RWPE2 (cell line): ENCODE data around the gene ZNF664.

Experiments
- ATAC-seq: fragments of 200-7000 bp; cut with Tn5 transposase; 3 replicates; pipeline ENCODE4 v1.9.1; 2021; ENCODE audit warnings: low read depth
- DNase-seq: peaks from one replicate; pipeline ENCODE4 v3.0.0-alpha.2; 2020; ENCODE audit warnings: low spot score
- H3K27ac ChIP-seq: fragments of 450-650 bp; 2 replicates; pipeline ENCODE4 v1.5.1; 2017; ENCODE audit warnings: mild to moderate bottlenecking; ENCODE audit not compliant: poor library complexity, severe bottlenecking
- H3K27me3 ChIP-seq: fragments of 250-450 bp; sonication (Bioruptor Pico); 2 replicates; pipeline ENCODE4 v1.5.1; 2021; ENCODE audit warnings: mild to moderate bottlenecking, moderate library complexity; ENCODE audit not compliant: insufficient read depth, poor library complexity, severe bottlenecking
- H3K36me3 ChIP-seq: fragments of 250-450 bp; sonication (Bioruptor Pico); 2 replicates; pipeline ENCODE4 v1.5.1; 2020; ENCODE audit warnings: low read depth, mild to moderate bottlenecking, moderate library complexity
- H3K4me1 ChIP-seq: fragments of 250-450 bp; sonication (Bioruptor Pico); 2 replicates; pipeline ENCODE4 v1.5.1; 2021; ENCODE audit warnings: mild to moderate bottlenecking, moderate library complexity; ENCODE audit not compliant: insufficient read depth, poor library complexity, severe bottlenecking
- H3K4me3 ChIP-seq: fragments of 250-450 bp; sonication (Bioruptor Pico); 2 replicates; pipeline ENCODE4 v1.5.1; 2021; ENCODE audit warnings: mild to moderate bottlenecking, moderate library complexity; ENCODE audit not compliant: severe bottlenecking
- H3K9me3 ChIP-seq: fragments of 250-450 bp; sonication (Bioruptor Pico); 2 replicates; pipeline ENCODE4 v1.5.1; 2021; ENCODE audit warnings: mild to moderate bottlenecking, moderate library complexity; ENCODE audit not compliant: severe bottlenecking
- TF ChIP-seq, protein P1 (sequence below): fragments of 450-650 bp; IDR thresholded peaks from one replicate; pipeline ENCODE4 v1.5.1; 2017; ENCODE audit warnings: mild to moderate bottlenecking, moderate library complexity; ENCODE audit not compliant: poor library complexity, severe bottlenecking

ZNF664 gene

GRCh38 chr12:124041907-124042306 lies 68.9 kb downstream of the ZNF664 start:
- Histone ChIP-seq H3K27ac (no peak overlapping the region), H3K9me3 (peaks cover 5% of the 10 kb centered on the region), H3K36me3 (no peaks in the 10 kb centered on the region), H3K4me1 (peaks cover 12% of the 10 kb centered on the region), H3K27me3 (no peaks in the 10 kb centered on the region), H3K4me3 (no peak overlapping the region)
- TF ChIP-seq, protein P1, sequence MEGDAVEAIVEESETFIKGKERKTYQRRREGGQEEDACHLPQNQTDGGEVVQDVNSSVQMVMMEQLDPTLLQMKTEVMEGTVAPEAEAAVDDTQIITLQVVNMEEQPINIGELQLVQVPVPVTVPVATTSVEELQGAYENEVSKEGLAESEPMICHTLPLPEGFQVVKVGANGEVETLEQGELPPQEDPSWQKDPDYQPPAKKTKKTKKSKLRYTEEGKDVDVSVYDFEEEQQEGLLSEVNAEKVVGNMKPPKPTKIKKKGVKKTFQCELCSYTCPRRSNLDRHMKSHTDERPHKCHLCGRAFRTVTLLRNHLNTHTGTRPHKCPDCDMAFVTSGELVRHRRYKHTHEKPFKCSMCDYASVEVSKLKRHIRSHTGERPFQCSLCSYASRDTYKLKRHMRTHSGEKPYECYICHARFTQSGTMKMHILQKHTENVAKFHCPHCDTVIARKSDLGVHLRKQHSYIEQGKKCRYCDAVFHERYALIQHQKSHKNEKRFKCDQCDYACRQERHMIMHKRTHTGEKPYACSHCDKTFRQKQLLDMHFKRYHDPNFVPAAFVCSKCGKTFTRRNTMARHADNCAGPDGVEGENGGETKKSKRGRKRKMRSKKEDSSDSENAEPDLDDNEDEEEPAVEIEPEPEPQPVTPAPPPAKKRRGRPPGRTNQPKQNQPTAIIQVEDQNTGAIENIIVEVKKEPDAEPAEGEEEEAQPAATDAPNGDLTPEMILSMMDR: no peak
- ATAC-seq (no peak), DNase-seq (no peak)

DNA sequence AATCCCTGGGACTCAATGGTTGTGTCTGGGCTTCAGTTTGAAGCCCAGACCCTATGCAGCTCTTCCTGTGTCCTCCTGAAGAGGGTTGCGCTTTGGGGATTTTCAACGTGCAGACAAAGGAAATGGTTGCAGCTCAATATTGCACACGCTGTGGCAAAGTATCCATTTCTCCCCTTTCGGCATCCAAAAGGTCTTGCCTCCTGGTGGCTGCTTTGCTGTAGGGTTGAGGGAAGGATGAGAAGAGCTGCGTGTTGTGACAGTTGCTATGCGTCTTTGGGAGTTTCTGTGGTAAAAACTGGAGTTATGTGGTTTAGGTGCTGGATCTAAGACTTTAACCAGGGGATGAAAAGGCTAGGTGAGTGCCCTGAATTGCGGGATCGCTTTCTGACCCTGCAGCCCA lies 71.0 kb downstream of the ZNF664 start:
- Histone ChIP-seq H3K27ac (no peak overlapping the region), H3K4me3 (no peak overlapping the region), H3K4me1 (peaks cover 12% of the 10 kb centered on the region), H3K36me3 (no peaks in the 10 kb centered on the region), H3K9me3 (peaks cover 8% of the 10 kb centered on the region), H3K27me3 (no peaks in the 10 kb centered on the region)
- no peak for ATAC-seq
- TF ChIP-seq, protein P1: no peak
- no peak for DNase-seq

GRCh38 chr12:124044809-124045321 lies 71.8 kb downstream of the ZNF664 start:
- Histone ChIP-seq H3K4me1 (peaks cover 12% of the 10 kb centered on the region), H3K9me3 (peaks cover 8% of the 10 kb centered on the region), H3K27ac (no peak overlapping the region), H3K4me3 (no peak overlapping the region), H3K27me3 (no peaks in the 10 kb centered on the region), H3K36me3 (no peaks in the 10 kb centered on the region)
- ATAC-seq: peak; percentile 67
- DNase-seq: no peak
- TF ChIP-seq, protein P1: no peak

- Histone ChIP-seq H3K4me3 (no peak overlapping the region), H3K9me3 (peaks cover 8% of the 10 kb centered on the region)
- TF ChIP-seq, protein P1: no peak
Measured at GRCh38 chr12:124045671-124046455, 72.8 kb downstream of the ZNF664 start.

GRCh38 chr12:124046456-124046740 lies 73.4 kb downstream of the ZNF664 start:
- Histone ChIP-seq H3K9me3 (peaks cover 8% of the 10 kb centered on the region), H3K4me1 (peaks cover 12% of the 10 kb centered on the region), H3K27me3 (no peaks in the 10 kb centered on the region), H3K27ac (no peak overlapping the region), H3K4me3 (no peak overlapping the region), H3K36me3 (no peaks in the 10 kb centered on the region)
- DNase-seq: no peak
- TF ChIP-seq, protein P1: no peak
- peak; percentile 70 for ATAC-seq

More at GRCh38 chr12:124045671-124046455, 72.8 kb downstream of the ZNF664 start:
- Histone ChIP-seq H3K36me3 (no peaks in the 10 kb centered on the region), H3K4me1 (peaks cover 12% of the 10 kb centered on the region), H3K27me3 (no peaks in the 10 kb centered on the region), H3K27ac (no peak overlapping the region)
- no peak for DNase-seq
- no peak for ATAC-seq
